ENCODE results near the gene SLC45A2.

SLC45A2 gene

DNA sequence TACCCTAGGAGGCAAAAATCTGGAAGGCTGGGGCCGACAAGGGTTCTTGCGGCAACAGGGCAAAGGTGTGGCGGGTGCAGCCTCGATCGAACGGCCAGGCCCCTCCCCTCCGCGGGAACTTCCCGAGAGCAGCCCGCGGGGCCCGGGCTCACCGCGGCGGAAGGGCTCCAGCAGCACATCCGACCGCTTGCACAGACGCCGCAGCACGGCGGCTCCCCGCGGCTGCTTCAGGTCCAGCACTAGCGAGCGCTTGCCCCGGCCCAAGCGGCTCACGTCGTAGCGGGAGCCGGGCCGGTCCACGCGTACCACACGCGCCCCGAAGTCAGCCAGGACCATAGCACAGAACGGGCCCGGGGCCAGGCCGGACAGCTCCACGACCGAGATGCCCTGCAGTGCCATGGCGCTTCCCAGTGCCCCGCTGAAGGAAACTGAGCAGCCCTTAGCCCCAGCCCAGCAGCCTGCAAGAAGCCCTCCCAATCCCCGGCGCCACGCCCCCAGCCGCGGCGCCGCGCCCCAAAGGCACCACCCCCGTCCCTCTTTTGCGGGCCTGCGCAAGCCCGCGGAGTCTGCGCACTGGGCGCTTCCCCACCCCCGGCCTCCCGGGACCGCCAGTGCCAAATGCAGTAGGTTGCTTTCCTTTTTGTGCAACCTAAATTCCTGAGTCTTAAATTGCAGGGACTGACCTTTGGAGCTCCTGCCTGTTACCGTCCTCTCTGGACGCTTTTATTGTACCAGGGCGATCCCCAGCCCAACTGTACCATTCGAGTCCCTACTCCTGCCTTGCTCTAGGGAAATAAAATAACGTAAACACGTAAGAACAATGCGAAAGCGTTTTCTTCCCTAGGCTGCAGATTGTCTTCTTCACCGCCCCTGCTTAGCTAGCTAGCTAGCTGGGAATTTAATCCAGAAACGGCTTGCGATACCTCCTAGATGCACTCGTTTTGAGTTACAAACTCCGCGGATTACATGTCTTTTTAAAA lies 23.4 kb upstream of the SLC45A2 start, which contains the start of gene AMACR:
AMACR (minus strand) TSS at position 430 of the 980 bp plus-strand sequence; CDS start at position 399, 31 bp downstream.
- peak; percentile 69 to 98 (median 92) for DNase-seq

GRCh38 chr5:34007201-34007620 lies 22.7 kb upstream of the SLC45A2 start:
- DNase-seq: peak in 21 of 58 donors; percentile 2 to 40 (median 9)

DNA sequence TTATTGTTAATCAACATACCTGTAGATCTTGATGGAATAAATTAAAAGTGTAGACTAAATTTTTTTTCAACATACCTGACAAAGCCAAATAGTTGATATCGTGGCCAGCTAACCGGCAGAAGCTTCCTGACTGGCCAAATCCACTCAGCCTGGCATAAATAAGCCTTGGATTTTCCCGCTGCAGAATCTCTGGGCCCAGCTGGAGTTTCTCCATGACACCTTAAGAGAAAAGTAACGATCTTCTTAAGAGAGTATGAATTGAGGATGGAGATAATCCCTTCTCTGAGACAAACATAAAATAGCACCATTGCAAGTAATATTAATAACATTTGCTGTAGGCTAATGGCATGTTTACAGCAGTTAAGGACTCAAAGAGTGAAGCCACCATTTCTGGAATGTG lies 21.2 kb upstream of the SLC45A2 start:
- DNase-seq: no peak

GRCh38 chr5:34005211-34005610 lies 20.7 kb upstream of the SLC45A2 start:
- no peak for DNase-seq

- DNase-seq: no peak
Observed at GRCh38 chr5:34003941-34004340, 19.4 kb upstream of the SLC45A2 start.

DNA sequence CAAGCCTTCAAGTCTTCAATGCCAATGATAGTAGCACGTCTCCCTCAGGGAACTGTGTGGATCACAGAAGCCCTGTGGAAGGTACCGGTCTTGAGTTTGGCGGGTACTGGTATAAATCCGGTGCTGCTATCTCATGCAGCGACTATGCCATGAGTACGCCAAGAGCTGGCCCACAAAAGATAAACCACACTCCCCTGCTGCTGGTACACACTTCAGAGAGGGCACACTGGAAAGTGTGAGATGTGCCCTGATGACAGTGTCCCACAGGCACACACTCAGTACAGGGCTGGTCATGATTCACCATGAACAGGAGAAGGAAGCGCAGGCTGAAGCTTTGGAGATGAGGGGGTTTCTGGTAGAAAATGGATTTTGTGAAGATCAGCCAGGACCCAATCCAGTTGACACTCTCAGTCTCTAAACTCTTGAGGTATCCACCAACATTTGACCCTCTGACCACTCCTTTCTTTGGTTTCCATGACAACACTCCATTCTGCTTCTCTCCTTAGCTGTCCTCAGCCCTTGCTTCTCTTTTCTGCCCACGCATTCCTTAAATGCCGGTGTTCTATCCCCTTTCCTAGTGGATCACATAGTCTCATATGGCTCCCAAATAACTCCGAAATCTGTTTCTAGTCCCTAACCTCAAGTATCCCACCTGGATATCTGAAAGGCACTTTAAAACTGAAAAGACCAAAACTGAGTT lies 18.3 kb upstream of the SLC45A2 start:
- DNase-seq: no peak

DNA sequence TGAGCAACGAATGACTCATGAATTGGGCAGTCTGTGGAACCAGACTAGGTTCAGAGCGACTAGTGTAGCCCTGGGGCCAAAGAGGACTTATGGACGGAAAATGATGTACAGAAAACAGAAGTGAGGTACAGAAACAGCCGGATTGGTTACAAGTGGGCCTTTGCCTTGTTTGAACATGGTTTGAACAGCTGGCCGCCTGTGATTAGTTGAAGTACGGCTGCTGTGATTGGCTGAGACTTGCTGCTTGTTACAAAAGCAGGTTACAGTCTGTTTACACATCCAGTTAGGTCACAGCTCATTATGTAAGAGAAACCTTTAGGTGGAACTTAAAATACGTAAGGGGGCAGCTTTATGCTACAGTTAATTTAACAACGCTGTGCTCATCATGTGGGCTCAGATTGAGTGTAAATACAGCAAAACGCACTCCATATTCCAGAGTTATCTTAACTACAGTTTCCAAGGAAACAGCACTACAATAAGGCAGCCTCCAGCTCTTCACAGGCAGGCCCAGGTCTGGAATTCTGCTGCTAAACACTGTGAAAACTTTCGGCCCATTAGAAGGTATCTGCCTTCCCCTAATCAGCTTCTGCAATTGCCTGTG lies 16.8 kb upstream of the SLC45A2 start:
- peak in 35 of 58 donors; percentile 6 to 71 (median 17) for DNase-seq

- no peak for DNase-seq
Observed at GRCh38 chr5:33999978-34000377, 15.5 kb upstream of the SLC45A2 start.

DNA sequence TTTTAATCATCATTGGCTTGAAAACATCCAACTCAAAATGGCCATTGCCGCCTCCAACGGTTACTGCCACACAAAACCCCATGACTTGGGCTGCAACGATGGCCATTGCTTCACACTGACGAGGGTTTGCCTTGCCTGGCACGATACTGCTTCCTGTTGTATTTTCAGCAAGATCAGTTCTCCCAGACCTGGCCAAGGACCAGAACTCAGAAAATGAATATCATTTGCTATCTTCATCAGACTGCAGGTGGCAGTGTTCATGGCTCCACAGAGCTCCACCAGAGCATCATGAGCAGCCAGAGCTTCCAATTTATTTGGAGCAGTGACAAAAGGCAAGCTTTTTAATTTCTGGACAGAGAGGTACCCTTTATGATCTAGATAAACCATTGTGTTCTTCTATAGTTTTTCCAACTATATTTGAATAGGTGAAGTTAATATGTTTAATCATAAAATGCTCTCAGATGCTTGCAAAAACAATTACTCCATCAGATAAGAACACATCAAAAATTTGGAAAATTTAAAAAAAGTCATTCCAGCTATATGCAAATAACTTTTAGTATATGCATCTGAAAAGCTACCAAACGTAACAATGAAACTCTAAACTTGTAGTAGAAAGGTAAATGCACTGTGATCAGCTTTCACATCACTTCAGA lies 13.0 kb upstream of the SLC45A2 start:
- peak in 46 of 58 donors; percentile 3 to 80 (median 24) for DNase-seq

GRCh38 chr5:33995865-33996264 lies 11.4 kb upstream of the SLC45A2 start:
- DNase-seq: no peak

DNA sequence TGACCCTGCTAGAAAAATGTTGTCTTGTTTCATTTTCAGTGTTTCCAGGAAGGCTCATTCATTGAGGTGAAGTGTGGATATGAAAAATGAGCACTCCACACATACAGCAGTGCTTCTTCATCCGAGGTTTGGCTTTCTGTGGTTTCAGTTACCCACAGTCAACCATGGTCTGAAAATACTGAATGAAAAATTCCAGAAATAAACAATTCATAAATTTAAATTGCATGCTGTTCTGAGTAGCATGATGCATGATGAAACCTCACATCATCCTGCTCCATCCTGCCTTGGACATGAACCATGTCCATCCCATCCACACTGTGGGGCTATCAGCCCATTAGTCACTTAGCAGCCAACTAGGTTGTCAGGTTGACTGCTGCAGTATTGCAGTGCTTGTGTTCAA lies 10.4 kb upstream of the SLC45A2 start:
- no peak for DNase-seq

DNA sequence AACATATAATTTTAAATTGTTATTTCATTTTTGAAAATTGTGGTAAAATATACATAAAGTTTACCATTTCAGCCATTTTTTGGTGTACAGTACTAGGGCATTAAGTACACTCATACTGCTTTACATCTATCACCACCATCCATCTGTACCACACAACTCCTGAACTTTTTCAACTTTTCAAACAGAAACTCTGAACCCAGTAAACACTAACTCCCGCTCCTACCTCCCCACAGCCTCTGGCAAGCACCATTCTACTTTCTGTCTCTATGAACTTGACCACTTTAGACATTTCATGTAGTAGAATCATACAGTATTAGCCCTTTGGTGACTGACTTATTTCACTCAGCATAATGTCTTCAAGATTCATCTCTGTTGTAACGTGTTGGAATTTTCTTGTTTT lies 8.4 kb upstream of the SLC45A2 start:
- no peak for DNase-seq

DNA sequence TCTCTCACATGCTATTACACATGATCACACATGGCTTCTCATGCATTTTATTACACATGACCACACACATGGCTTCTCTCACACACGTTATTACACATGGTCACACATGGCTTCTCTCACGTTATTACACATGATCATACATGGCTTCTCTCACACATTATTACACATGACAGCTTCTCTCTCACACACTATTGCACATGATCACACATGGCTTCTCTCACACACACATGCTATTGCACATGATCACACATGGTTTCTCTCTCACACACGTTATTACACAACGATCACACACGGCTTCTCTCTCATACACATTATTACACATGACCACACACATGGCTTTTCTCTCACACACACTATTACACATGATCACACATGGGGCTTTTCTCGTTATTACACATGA lies 954 bp upstream of the SLC45A2 start:
- no peak for DNase-seq

DNA sequence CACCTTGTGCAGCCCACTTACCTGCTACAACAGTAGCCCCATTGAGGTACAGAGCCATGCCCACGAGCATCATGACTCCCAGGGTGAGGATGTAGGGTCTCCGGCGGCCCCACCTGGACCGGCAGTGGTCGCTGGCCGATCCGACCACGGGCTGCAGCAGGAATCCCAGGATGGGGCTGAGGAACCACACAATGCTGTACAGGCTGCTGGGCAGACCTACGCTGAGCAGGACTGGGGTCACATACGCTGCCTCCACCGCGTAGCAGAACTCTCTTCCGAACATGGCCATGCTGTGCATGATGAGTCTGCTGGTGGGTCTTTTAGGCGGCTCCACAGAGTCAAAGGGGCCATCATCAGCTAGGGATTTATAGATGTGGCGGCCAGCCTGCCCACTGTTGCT lies 315 bp downstream of the SLC45A2 start:
- DNase-seq: no peak

DNA sequence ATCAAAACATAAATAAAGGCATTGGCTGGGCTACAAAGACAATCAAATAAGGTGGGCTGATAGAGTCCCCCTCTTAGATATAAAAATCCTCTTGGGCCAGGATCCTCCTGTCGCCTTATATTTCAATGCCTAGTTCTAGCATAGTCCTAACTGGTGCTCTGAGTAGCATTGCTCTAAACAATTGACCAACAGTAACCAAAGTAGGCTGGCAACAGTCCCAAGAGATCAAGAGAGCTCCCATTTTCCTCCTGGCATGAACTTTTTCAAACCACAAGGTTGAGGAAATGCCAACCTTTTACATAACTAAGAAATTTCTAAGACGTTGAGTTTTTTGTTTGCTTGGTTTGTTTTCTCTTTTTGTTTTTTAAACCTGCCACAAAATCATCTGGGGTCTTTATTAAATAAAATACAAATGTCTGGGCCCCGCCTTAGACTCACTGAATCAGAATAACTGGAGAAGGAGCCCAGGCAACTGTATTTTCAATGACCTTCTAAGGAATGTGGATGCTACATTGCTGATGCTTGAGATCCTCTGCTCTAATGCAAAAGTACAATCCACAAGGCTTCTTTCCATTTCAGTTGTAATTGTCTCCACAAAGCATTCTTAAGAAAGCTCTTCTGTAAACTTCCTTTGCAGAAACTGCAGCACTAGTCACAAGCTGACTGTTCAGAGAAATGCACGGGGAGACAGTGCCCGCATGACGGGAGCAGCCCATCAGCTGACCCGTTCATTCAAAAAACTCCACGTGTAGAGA lies 2.9 kb downstream of the SLC45A2 start:
- no peak for DNase-seq

DNA sequence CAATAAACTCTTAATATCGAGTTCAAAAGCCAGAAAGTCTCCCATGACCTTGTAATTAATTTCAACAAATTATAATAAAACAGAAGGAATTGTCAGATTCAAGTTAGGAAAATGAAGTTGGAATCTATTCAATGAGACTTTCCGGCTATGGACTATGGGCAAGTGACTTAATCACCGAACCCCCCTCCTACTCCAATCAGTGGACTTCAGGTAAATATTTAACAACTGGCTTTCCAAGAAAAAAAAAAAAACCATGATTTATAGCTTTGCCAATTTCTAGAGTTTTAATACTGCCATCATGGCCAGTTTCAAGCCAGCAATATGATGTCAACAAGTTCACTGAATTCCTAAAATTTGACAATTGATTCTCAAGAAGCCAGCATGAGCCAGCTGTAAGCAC lies 4.5 kb downstream of the SLC45A2 start:
- DNase-seq: no peak

DNA sequence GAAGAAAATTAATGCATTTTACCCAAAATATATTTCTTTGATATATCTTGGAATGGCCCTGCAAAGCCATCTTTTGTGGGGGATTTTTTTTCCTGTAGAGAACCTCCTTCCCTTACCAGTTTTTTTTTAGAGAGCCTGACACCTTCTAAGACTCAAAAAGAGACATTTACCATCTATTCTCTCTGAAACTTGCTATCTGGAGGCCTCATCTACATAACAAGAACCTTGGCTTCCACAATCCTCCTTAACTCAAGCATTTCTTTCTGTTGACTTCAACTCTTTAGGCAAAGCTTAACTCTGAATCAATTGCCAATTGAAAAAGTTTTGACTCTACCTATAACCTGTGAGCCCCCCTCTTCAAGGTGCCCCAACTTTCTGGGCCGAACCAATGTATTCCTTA lies 6.2 kb downstream of the SLC45A2 start:
- no peak for DNase-seq

- no peak for DNase-seq
Observed at GRCh38 chr5:33976307-33976706, 8.2 kb downstream of the SLC45A2 start.

GRCh38 chr5:33975852-33976251 lies 8.6 kb downstream of the SLC45A2 start:
- no peak for DNase-seq

DNA sequence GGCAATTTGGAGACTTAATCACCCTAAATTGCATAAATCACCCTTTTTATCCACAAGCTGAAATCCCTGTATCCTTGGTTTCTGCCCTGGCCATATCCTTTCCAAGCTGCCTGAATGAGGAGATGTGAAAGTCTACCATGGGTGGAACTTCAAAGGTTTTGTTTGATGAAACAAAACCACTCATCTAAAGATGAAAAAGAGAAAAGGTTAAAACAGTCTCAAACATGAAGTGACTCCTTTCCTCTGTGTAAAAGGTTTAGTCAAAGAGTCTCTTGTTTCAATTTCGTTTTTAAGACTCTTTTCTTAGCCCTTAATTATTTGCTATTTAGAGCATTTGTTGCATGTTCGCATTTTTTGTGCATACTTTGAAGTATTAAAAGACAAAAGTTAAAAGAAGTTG lies 11.2 kb downstream of the SLC45A2 start:
- no peak for DNase-seq

Measured in anterior cingulate cortex (tissue), 58 donors.